ENCODE measurements around the gene BTBD16. TPM values are rescaled to one million over a fixed set of nuclear protein-coding genes. Genes with fewer than 3 reads are reported as not detected.

Gene BTBD16
- total RNA-seq, 1 donor from 2014 or later, result not detected

- no peak for DNase-seq (ENCODE audit: low read depth, low spot score)
Measured at GRCh38 chr10:122311716-122312115, 40.6 kb downstream of the BTBD16 start.

- DNase-seq (ENCODE audit: low read depth, low spot score), result no peak
Measured at GRCh38 chr10:122316224-122316884, 45.3 kb downstream of the BTBD16 start.

GRCh38 chr10:122321960-122322359, 50.9 kb downstream of the BTBD16 start:
- no peak for DNase-seq (ENCODE audit: low read depth, low spot score)

DNA sequence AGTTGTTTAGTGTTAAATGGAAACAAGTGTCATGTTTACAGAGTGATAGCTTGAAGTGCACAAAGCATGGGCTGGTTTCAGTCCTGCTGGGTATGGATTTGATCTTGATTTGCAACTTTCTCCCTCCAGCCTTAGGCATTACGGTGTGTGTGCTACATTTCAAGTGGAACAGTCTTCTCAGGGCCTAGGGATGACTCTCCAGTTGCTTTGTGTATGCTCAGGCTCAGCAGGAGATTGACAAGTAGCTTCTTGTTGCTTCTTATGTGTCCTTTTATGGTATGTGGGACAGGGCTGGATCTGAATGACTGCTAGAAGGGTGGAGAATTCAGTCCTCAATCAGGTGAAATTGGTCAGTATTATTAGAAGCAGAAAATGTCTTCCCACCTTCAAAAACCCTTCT, 52.1 kb downstream of the BTBD16 start:
- DNase-seq (ENCODE audit: low read depth, low spot score), result no peak

DNA sequence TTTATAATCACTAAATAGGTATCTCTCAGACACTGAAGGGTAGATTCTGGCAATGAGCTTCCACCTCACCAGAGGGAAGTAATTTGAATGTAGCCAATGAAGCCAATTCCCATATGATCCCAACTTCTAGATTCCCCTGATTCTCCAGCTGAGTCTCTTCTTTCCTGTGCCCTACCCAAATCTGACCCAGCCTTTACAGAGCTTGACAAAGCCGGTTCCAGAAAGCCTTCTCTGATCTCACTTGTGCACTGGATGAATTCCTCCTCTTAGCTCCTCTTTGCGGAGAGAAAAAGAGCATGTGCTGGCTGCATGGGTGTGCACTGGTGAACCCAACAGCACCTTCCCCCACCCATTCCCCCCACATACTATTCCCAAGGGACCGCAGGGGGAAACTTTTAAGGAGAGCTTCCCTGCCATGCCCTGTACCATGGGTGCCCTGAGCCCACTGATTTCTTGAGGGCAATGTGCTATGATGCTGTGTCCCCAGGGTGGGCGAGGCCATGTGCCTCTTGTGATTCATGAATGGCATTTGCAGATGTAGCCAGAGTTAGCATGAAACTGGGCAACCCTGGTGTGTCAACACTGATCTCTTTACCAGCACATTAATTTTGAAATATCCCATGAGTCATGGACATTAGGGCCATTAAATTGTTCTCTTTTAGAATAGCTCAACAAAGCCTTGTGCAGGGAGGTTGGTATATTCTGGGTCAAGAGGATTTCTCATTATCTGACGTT, 53.0 kb downstream of the BTBD16 start:
- no peak for DNase-seq (ENCODE audit: low read depth, low spot score)

- DNase-seq (ENCODE audit: low read depth, low spot score), result no peak
Measured at GRCh38 chr10:122325235-122325634, 54.1 kb downstream of the BTBD16 start.

DNA sequence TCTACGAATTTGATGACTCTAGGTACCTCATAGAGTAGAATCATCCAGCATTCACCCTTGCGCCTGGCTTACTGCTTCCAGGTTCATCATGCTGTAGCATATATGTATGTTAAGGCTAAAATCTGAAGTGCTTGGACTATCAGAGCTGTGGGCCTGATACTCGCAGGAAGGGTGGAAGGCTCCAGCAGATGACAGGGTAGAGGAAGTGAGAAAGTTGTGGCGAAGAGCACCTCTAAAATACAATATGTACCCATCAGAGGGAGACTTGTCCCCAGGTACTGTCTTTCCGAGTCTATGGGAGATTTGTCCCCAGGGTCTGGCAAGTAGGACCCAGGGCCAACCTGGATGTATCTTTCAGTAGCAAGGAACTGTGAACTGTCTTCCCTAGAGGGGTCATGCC, 55.3 kb downstream of the BTBD16 start:
- DNase-seq (ENCODE audit: low read depth, low spot score), result no peak

GRCh38 chr10:122326806-122327205, 55.7 kb downstream of the BTBD16 start:
- DNase-seq (ENCODE audit: low read depth, low spot score), result no peak

- no peak for DNase-seq (ENCODE audit: low read depth, low spot score)
Measured at GRCh38 chr10:122327237-122328206, 56.4 kb downstream of the BTBD16 start.

DNA sequence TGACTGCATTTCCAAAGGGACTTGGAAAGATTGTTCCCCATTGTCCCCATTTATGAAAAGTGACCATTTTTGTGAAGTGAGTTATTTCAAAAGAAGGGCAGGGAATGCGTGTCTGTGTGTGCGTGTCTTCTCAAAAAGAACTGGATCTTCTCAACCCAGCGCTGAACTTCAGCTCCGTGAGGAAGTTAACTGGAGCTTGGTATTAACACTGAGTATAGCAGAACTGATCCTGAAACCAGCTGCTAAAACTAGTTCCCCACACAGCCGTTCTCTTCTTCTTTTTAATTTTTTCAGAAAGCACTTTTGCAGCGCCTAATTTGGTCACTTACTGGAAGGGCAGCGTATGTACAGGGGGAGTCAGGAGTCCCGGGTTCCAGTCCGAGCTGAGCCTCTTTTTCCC, 57.6 kb downstream of the BTBD16 start:
- no peak for DNase-seq (ENCODE audit: low read depth, low spot score)

- no peak for DNase-seq (ENCODE audit: low read depth, low spot score)
Measured at GRCh38 chr10:122329416-122329815, 58.3 kb downstream of the BTBD16 start.

DNA sequence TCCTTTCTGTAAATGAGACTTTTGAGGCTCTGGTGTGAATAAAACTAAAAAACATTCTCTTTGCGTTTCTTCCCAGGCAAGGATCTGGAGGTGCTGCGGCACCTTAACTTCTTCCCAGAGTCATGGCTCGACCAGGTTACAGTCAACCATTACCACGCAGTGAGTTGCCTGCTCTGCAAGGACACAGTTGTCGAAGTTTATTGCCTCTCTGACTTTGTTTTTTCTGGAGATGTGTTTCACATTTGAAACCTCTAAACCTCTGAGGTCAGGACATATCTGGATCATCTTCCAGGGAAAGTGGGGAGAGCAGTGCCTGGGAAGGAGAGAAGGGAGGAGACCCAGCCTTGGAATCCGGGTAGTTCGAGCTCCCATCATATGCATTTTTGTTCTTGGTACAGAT, 60.0 kb downstream of the BTBD16 start:
- DNase-seq (ENCODE audit: low read depth, low spot score), result no peak

DNA sequence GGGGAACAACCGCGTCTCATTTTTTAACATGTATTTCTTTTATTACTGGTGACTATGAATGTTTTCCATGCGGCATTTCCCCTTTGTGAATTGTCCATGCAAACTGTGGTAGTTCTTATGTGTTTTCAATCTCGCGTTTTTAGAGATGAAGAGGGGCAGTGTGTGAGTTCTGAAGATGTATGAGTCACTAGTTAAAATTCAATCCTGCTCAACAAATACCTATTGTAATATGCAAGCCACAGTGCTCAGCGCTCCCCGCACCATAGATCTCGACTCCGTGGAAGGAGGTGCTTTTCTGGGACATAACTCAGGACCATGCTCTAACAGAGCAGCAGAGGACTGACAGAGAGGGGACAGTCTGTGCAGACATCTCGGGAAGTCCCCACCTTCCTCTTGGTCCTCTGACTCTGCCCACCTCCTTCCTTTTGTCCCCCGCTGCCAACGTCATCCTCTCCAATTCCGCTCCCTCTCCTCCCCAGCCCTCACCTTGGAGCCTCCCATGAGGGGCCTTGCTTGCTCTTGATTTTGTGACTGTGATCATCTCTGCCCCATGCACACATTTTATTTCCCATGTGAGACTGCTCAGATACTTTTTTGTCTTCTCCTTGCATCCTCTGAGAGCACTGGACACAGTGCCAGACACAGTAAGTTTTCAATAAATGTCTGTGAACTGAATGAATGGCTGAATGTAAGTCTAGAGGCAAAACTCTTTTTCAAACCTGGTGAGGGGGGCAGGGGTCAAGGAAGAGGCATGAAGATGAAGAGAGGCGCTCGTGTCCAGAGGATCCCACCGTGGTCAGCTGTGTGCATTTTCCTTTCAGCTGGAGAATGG, 60.7 kb downstream of the BTBD16 start:
- DNase-seq (ENCODE audit: low read depth, low spot score), result no peak

GRCh38 chr10:122333037-122333436, 61.9 kb downstream of the BTBD16 start:
- DNase-seq (ENCODE audit: low read depth, low spot score), result no peak

DNA sequence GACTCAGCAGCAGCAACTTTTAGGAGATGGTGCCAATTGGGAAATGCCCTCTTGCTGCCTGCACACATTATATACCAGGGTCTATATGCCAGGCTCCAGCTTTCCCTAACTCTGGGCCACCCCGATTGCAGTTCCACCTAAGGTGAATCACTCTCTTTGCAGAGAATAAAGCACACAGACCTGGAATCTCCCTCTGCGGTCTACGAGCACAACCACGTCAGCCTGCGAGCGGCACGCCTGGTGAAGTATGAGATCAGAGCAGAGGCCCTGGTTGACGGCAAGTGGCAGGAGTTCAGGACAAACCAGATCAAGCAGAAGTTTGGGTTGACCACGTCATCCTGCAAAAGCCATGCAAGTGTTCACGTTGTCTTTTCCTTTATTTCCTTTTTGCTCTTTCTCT, 65.2 kb downstream of the BTBD16 start:
- no peak for DNase-seq (ENCODE audit: low read depth, low spot score)

DNA sequence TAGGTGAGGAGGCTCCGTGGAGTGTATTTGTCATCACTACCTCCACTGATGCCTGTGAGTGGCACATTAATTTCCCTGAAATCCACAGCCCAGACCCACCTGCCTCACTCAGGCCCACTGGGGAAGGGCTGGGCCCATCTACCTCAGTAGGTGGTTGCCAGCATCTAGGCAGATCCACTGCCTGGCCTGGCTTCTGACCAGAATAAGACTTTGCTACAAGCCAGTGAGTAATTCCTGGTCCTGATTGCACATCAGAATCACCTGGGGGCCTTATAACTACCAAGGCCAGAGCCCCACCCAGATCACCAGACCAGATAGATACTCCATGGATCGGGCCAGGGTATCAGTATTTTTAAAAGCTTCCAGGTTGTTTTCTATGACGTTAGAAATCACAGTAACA, 65.9 kb downstream of the BTBD16 start:
- DNase-seq (ENCODE audit: low read depth, low spot score), result no peak

DNA sequence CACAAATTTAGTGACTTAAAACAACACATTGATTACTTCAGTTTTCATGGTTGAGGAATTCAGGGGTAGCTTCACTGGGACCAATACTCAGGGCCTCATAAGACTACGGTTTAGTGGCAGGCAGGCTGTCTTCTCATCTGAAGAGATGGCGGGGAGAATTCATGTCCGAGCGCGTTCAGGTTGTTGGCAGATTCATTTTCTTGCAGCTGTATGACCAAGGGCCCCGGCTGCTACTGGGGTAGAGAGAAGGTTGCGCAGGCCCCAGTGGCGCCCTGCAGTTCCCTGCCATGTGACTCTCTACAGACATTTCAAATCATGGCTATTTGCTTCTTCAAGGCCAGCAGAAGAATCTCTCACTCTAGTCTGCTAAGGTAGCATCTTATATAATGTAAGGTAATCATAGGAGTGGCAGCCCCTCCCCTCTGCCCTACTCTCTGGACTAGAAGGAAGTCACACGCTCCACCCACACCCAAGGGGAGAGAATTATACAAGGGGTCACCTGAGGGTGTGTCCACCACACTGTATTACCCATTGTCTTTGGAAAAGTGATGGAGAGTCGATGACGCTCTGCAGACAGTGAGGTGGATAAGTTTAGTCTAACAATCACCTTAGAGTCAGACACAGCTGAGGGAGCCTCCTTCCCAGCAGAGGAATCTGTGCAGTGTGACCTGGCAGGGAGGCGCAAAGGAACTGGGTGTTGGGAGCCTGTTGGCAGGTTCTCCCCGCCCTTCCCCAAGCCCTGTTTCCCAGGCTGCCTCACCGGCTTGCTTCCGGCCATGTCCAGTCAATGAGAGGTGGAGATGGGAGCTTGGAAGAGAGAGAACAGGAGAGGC, 67.7 kb downstream of the BTBD16 start:
- no peak for DNase-seq (ENCODE audit: low read depth, low spot score)

GRCh38 chr10:122341141-122341810, 70.2 kb downstream of the BTBD16 start:
- no peak for DNase-seq (ENCODE audit: low read depth, low spot score)

DNA sequence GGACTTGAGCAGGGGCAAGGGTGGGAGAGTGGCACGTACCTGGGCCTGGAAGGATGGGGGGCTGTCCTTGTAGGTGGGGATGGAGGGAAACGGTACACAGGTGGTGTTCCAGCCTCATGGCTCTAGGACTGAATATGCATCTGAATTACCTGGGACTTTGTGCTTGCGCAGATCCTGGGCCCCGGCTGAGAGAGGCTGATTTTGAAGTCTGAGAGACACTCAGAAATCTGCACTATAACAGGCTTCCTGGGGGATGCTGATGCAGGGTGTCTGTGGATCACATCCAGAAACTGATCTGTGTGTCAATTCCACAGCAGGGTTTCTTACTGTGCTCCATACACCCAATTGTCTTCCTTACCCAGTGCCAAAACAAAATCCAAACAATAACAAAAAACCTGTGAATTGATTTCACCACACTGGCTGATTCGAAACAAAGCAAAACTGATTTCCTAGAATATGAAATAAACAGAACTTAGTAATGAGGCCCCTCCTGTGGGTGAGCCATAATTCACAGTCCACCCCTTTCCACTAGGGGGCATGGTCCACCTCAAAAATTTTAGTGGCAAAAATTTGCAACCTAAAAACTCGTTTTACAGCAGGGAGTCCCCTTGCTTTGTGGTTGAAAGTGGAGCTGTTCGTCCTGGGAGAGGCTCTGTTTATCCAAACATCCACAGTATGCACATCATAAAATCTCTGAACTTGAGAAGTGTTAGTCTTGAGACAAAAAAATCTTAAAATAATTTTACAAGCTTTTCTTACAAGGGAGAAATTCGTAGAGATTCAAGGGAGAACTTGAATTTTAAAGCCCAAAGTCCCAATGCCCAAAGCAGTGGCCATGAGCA, 71.4 kb downstream of the BTBD16 start:
- DNase-seq (ENCODE audit: low read depth, low spot score), result no peak

All from pulmonary artery endothelial cell (primary cell).